22Rv1 (cell line): ENCODE measurements around the gene TTC33.

Experiments used
- H3K27ac ChIP-seq: fragments of 450-650 bp; 2 replicates; pipeline ENCODE4 v1.5.1; 2017
- ZFX ChIP-seq: fragments of 450-650 bp; IDR thresholded peaks from 2 replicates; pipeline ENCODE4 v1.6.1; 2017; ENCODE audit warnings: antibody characterized with exemption, borderline replicate concordance
- TF ChIP-seq, protein P1 (sequence below): fragments of 450-650 bp; IDR thresholded peaks from 2 replicates; pipeline ENCODE4 v1.5.1; 2017; ENCODE audit warnings: mild to moderate bottlenecking

The TTC33 gene

DNA sequence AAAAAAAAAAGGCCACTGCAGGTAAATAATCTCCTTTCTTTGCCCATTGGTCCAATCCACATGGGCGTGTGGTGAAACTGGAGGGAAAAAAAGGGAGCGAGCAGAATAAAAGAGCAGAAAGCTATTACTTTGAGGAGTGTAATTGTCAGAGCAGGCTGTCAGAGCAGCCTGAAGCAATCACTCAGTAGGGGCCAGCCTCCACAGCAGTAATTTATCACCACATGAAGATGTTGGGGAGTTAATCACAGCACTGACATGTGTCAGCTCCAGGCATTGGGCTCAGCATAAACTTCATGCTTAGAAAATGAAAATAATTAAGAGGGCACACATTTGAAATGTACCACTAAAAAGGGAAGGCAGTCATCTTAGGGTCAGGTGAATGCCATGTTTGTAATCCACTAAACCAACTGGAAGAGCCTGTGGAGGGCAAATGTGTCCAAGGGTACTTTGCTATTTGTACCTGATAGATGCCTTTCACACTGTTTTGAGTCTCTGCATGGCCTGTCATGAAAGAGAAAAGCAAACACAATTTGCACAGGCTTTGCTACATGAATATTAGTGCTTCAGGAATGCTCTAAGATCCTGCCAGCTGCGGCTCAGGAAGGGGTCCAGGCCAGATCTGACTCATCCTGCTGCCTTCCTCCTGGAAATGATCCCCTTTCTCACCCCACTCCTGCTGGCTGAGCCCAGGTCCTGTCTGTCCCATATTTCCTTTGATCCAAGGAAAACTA, 79.0 kb downstream of the TTC33 start:
- TF ChIP-seq ZFX: no peak
- TF ChIP-seq, protein P1, sequence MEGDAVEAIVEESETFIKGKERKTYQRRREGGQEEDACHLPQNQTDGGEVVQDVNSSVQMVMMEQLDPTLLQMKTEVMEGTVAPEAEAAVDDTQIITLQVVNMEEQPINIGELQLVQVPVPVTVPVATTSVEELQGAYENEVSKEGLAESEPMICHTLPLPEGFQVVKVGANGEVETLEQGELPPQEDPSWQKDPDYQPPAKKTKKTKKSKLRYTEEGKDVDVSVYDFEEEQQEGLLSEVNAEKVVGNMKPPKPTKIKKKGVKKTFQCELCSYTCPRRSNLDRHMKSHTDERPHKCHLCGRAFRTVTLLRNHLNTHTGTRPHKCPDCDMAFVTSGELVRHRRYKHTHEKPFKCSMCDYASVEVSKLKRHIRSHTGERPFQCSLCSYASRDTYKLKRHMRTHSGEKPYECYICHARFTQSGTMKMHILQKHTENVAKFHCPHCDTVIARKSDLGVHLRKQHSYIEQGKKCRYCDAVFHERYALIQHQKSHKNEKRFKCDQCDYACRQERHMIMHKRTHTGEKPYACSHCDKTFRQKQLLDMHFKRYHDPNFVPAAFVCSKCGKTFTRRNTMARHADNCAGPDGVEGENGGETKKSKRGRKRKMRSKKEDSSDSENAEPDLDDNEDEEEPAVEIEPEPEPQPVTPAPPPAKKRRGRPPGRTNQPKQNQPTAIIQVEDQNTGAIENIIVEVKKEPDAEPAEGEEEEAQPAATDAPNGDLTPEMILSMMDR: no peak

DNA sequence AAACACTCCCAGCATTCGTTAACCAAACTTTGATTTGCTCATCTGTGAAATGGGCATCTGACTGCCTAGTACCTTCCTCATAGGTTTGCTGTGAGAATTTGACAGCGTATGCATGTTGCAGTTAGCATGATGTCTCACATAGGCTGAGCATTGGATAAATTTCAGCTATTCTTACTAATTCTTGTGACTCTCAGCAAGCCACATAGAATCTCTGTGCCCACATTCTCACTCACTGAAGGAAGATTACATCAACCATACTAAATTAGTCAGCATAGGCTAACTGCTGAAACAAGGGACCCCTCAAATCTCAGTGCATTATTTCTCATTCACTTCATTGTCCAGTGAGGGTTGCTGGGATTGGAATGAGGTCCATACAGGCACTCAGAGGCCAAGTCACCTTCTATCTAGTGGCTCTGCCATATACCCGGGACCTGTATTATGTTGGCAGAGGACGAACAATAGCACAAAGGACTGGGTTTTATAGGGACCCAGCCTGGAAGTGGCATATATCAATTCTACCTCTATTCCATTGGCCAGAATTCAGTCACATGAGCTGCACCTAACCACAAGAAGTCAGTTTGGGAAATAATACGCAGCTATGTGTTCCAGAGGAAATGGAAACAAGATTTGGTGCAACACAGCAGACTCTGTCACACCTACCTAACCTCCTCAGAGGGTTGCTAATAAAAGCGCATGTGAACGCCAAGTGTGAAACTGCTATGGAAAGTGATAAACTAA, 80.2 kb downstream of the TTC33 start:
- no peak overlapping the region for H3K27ac ChIP-seq
- TF ChIP-seq, protein P1: no peak
- no peak for TF ChIP-seq ZFX

More for the DNA sequence above, 79.0 kb downstream of the TTC33 start:
- H3K27ac ChIP-seq: no peak overlapping the region

DNA sequence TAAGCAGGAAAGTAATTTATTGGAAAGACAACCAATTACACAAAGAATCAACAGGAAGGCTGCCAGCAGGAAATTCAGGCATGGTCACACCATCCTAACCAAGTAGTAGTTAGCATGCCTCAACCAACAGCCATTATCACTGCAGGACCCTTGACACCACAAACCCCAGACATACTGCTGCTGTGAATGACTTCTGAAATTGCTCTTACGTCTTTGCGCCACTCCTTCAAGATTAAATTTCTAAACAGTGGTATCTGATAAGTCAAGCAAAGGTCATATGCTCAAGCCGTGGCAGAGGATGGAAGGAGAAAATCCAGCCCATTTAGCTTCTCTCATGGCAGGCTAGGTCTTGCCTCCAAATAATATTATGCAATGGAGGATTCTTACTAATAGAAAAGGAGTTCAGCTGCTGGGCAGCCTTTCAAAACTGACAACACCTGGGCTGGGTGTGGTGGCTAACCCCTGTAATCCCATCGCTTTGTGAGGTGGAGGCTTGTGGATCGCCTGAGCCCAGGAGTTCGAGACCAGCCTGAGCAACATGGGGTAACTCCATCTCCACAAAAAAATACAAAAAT, 81.0 kb downstream of the TTC33 start:
- TF ChIP-seq, protein P1: no peak
- no peak for TF ChIP-seq ZFX

DNA sequence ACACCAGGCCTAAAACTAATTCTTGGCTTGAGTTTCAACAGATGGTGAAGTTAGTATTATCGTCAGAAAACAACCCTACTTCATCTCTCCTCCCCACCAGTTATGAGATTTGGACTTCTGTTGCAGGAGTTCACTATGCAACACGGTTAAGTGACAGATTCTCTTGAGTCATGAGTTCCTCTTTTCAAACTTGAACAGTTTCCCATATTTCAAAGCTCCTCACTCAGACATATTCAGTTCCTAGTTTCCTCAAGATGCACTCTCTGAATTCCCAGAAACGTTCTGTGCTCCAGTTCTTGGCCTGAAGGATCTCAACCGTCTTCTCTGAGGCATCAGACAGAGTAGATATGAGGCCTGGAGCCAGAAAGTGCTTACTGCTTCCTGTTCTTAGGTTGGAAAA, 83.3 kb downstream of the TTC33 start:
- no peak overlapping the region for H3K27ac ChIP-seq

More for the DNA sequence above, 81.0 kb downstream of the TTC33 start:
- H3K27ac ChIP-seq: no peak overlapping the region

DNA sequence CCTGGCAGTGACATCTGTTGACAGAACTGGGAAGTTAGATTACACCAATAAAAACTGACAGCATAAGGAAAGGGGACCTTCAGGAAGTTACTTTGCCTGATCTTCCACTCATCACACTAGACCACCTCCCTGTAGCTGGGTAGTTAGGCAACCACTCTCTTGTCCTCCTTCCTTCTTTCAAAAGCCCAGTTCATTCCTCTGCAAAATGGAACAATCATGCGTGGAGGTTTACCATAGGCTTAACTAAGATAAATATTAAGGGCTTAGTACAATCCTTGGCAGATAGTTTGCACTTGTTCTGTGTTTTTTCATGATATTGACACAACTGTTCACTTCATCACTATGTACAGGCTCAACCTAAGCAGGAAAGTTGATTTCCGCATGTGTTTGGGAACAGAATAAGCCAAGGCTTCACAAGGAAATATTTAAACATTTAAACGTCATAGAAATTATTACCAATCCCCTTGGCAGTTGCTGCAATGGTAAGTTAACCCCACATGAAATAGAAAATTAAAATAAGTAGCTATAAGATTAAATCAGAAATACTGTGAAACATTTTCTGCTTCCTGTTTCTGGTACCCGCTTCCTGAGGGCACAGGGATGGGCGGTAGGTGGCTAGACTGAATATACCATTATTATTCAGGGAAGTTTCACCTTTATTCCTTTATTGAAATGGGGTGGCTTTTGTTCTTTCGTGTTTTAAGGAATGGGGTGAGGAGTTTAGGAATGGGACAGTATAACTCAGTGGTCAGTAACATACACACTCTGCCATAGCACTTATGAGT, 86.0 kb downstream of the TTC33 start:
- H3K27ac ChIP-seq: no peak overlapping the region

More for the DNA sequence above, 83.3 kb downstream of the TTC33 start:
- TF ChIP-seq, protein P1: no peak
- no peak for TF ChIP-seq ZFX

DNA sequence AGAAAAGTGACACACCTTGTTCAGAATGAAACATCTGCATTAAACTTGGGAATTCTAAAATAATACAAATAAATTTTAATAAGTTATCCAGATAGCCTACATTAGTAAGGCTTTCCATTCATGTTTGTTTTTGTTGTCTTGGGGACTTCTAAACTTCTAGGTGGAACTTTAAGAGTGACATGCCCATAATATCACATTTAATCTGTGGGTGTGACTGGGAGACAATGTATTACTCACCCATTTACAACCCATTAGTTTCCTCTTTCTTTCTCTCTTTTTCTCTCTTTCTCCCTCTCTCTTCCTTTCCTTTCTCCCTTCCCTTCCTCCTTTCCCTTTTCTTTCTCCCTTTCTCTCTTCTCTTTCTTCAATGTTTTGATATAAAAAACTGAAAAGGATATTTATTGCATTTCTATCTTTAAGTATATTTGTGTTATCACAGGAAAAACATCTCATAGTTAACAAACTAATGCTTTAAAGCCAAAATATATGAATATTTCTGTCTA, 88.5 kb downstream of the TTC33 start:
- TF ChIP-seq, protein P1: no peak
- TF ChIP-seq ZFX: no peak
- no peak overlapping the region for H3K27ac ChIP-seq

More for the DNA sequence above, 86.0 kb downstream of the TTC33 start:
- TF ChIP-seq, protein P1: no peak
- no peak for TF ChIP-seq ZFX
